ENCODE measurements around the gene ANGPTL2. TPM values are rescaled to one million over a fixed set of nuclear protein-coding genes. Genes with fewer than 3 reads are reported as not detected.

Gene ANGPTL2
- total RNA-seq, 2 experiments from 2014 or later, result not detected

- BruUV-seq (replicated peaks), result no TSS peak
Observed at GRCh38 chr9:127090341-127090985, 32.0 kb downstream of the ANGPTL2 start.

GRCh38 chr9:127089631-127090081, 32.8 kb downstream of the ANGPTL2 start:
- no peaks in the 10 kb centered on the region for H3K9me2 ChIP-seq (ENCODE audit: insufficient read depth, low read length)
- no TSS peak for BruUV-seq (replicated peaks)
- TF ChIP-seq EZH2phosphoT487 (IDR thresholded peaks at IDR 0.05; ENCODE audit: borderline replicate concordance, low read depth, low read length), result no peak
- no peak for TF ChIP-seq CTCF (conservative IDR thresholded peaks at IDR 0.05; ENCODE audit: low read length)
- no peak for DNase-seq (ENCODE audit: low spot score)
- POLR2A ChIA-PET, result no interaction called here
- no peaks in the 10 kb centered on the region for H4K20me1 ChIP-seq (ENCODE audit: insufficient read depth, low read length)
- H3K4me3 ChIP-seq (ENCODE audit: low read depth, low read length, poor library complexity, severe bottlenecking), result no peak overlapping the region
- intact Hi-C loops (cut with micrococcal nuclease; ENCODE audit: unreplicated experiment), result loop anchor here (10.0 kb wide), 1 partner anchor 105 kb away; no protein-coding TSS in a partner anchor
- no peak overlapping the region for H2AFZ ChIP-seq (ENCODE audit: low read length)
- H3K79me2 ChIP-seq (ENCODE audit: insufficient read depth, low read depth, low read length), result no peaks in the 10 kb centered on the region
- no peak overlapping the region for H3K4me2 ChIP-seq (ENCODE audit: low read length)
- H3K4me1 ChIP-seq (ENCODE audit: insufficient read depth, low read length, poor library complexity, severe bottlenecking), result no peaks in the 10 kb centered on the region
- H3K36me3 ChIP-seq (ENCODE audit: insufficient read depth, low read length), result no peaks in the 10 kb centered on the region
- H3K9me3 ChIP-seq (ENCODE audit: low read length), result no peaks in the 10 kb centered on the region
- CTCF ChIA-PET (ENCODE audit: unreplicated experiment), result no interaction called here
- H3K27ac ChIP-seq (ENCODE audit: low read depth, low read length, poor library complexity, severe bottlenecking), result no peak overlapping the region

More at GRCh38 chr9:127090341-127090985, 32.0 kb downstream of the ANGPTL2 start:
- Histone ChIP-seq H2AFZ (ENCODE audit: low read length) (no peak overlapping the region), H3K9me3 (ENCODE audit: low read length) (no peaks in the 10 kb centered on the region), H3K9me2 (ENCODE audit: insufficient read depth, low read length) (no peaks in the 10 kb centered on the region), H3K4me2 (ENCODE audit: low read length) (no peak overlapping the region), H3K27ac (ENCODE audit: low read depth, low read length, poor library complexity, severe bottlenecking) (no peak overlapping the region), H3K4me1 (ENCODE audit: insufficient read depth, low read length, poor library complexity, severe bottlenecking) (no peaks in the 10 kb centered on the region), H4K20me1 (ENCODE audit: insufficient read depth, low read length) (no peaks in the 10 kb centered on the region), H3K36me3 (ENCODE audit: insufficient read depth, low read length) (no peaks in the 10 kb centered on the region), H3K4me3 (ENCODE audit: low read depth, low read length, poor library complexity, severe bottlenecking) (no peak overlapping the region), H3K79me2 (ENCODE audit: insufficient read depth, low read depth, low read length) (no peaks in the 10 kb centered on the region)
- DNase-seq (ENCODE audit: low spot score), result no peak
- ChIA-PET POLR2A (no interaction called here), CTCF (ENCODE audit: unreplicated experiment) (no interaction called here)
- intact Hi-C loops (cut with micrococcal nuclease; ENCODE audit: unreplicated experiment), result loop anchor here (10.0 kb wide), 1 partner anchor 104 kb away; no protein-coding TSS in a partner anchor
- TF ChIP-seq EZH2phosphoT487 (IDR thresholded peaks at IDR 0.05; ENCODE audit: borderline replicate concordance, low read depth, low read length), result no peak
- no peak for TF ChIP-seq CTCF (conservative IDR thresholded peaks at IDR 0.05; ENCODE audit: low read length)
